ENCODE data around the gene CLPTM1L.

CLPTM1L gene

GRCh38 chr5:1312993-1313833, 31.7 kb downstream of the CLPTM1L start:
- WGBS (ENCODE audit: insufficient coverage, insufficient read length): no CpG with 5 or more reads among the region's 25 CpGs
- Histone ChIP-seq H3K27ac (ENCODE audit: low read length) (no peak overlapping the region), H3K4me3 (ENCODE audit: low read length) (no peak overlapping the region), H3K4me1 (ENCODE audit: control insufficient read depth, insufficient read depth, low read length) (peaks cover 7% of the 10 kb centered on the region; the same call in 1 of the 2 replicates), H3K9me3 (ENCODE audit: control insufficient read depth, insufficient read depth, low read length) (no peaks in the 10 kb centered on the region), H3K36me3 (ENCODE audit: control insufficient read depth, insufficient read depth, low read length) (peaks cover 4% of the 10 kb centered on the region; the same call in 1 of the 2 replicates), H3K27me3 (ENCODE audit: control insufficient read depth, insufficient read depth, low read length) (no peaks in the 10 kb centered on the region)
- DNase-seq (ENCODE audit: low read depth, low spot score): no peak

GRCh38 chr5:1312206-1312605, 32.7 kb downstream of the CLPTM1L start:
- DNase-seq (ENCODE audit: low read depth, low spot score): no peak
- no peak overlapping the region for H3K4me3 ChIP-seq (ENCODE audit: low read length)
- peaks cover 7% of the 10 kb centered on the region; the same call in 1 of the 2 replicates for H3K4me1 ChIP-seq (ENCODE audit: control insufficient read depth, insufficient read depth, low read length)
- no peaks in the 10 kb centered on the region for H3K36me3 ChIP-seq (ENCODE audit: control insufficient read depth, insufficient read depth, low read length)
- no peak overlapping the region for H3K27ac ChIP-seq (ENCODE audit: low read length)
- H3K27me3 ChIP-seq (ENCODE audit: control insufficient read depth, insufficient read depth, low read length): no peaks in the 10 kb centered on the region
- no CpG with 5 or more reads among the region's 7 CpGs for WGBS (ENCODE audit: insufficient coverage, insufficient read length)
- H3K9me3 ChIP-seq (ENCODE audit: control insufficient read depth, insufficient read depth, low read length): no peaks in the 10 kb centered on the region

- Histone ChIP-seq H3K27ac (ENCODE audit: low read length) (no peak overlapping the region), H3K4me1 (ENCODE audit: control insufficient read depth, insufficient read depth, low read length) (peaks cover 6% of the 10 kb centered on the region; the same call in 1 of the 2 replicates), H3K9me3 (ENCODE audit: control insufficient read depth, insufficient read depth, low read length) (no peaks in the 10 kb centered on the region), H3K27me3 (ENCODE audit: control insufficient read depth, insufficient read depth, low read length) (no peaks in the 10 kb centered on the region), H3K4me3 (ENCODE audit: low read length) (no peak overlapping the region), H3K36me3 (ENCODE audit: control insufficient read depth, insufficient read depth, low read length) (no peaks in the 10 kb centered on the region)
- WGBS (ENCODE audit: insufficient coverage, insufficient read length): no CpG with 5 or more reads among the region's 15 CpGs
- no peak for DNase-seq (ENCODE audit: low read depth, low spot score)
These were observed 33.4 kb downstream of the CLPTM1L start for GRCh38 chr5:1311439-1312055.

GRCh38 chr5:1310118-1310517, 34.8 kb downstream of the CLPTM1L start:
- no peaks in the 10 kb centered on the region for H3K27me3 ChIP-seq (ENCODE audit: control insufficient read depth, insufficient read depth, low read length)
- H3K27ac ChIP-seq (ENCODE audit: low read length): no peak overlapping the region
- H3K9me3 ChIP-seq (ENCODE audit: control insufficient read depth, insufficient read depth, low read length): no peaks in the 10 kb centered on the region
- H3K4me1 ChIP-seq (ENCODE audit: control insufficient read depth, insufficient read depth, low read length): 0 out of 2 replicates have a peak, but pooled peaks cover 2% of the 10 kb centered on the region
- DNase-seq (ENCODE audit: low read depth, low spot score): no peak
- no peak overlapping the region for H3K4me3 ChIP-seq (ENCODE audit: low read length)
- WGBS (ENCODE audit: insufficient coverage, insufficient read length): no CpG with 5 or more reads among the region's 7 CpGs
- H3K36me3 ChIP-seq (ENCODE audit: control insufficient read depth, insufficient read depth, low read length): no peaks in the 10 kb centered on the region

GRCh38 chr5:1304033-1304432, 40.9 kb downstream of the CLPTM1L start:
- Histone ChIP-seq H3K36me3 (ENCODE audit: control insufficient read depth, insufficient read depth, low read length) (no peaks in the 10 kb centered on the region), H3K9me3 (ENCODE audit: control insufficient read depth, insufficient read depth, low read length) (no peaks in the 10 kb centered on the region), H3K4me3 (ENCODE audit: low read length) (no peak overlapping the region), H3K27ac (ENCODE audit: low read length) (no peak overlapping the region), H3K4me1 (ENCODE audit: control insufficient read depth, insufficient read depth, low read length) (no peaks in the 10 kb centered on the region), H3K27me3 (ENCODE audit: control insufficient read depth, insufficient read depth, low read length) (no peaks in the 10 kb centered on the region)
- DNase-seq (ENCODE audit: low read depth, low spot score): no peak
- WGBS (ENCODE audit: insufficient coverage, insufficient read length): no CpG with 5 or more reads among the region's 2 CpGs

GRCh38 chr5:1302258-1302657, 42.6 kb downstream of the CLPTM1L start:
- Histone ChIP-seq H3K36me3 (ENCODE audit: control insufficient read depth, insufficient read depth, low read length) (no peaks in the 10 kb centered on the region), H3K4me3 (ENCODE audit: low read length) (no peak overlapping the region), H3K27ac (ENCODE audit: low read length) (no peak overlapping the region), H3K4me1 (ENCODE audit: control insufficient read depth, insufficient read depth, low read length) (no peaks in the 10 kb centered on the region), H3K27me3 (ENCODE audit: control insufficient read depth, insufficient read depth, low read length) (no peaks in the 10 kb centered on the region), H3K9me3 (ENCODE audit: control insufficient read depth, insufficient read depth, low read length) (no peaks in the 10 kb centered on the region)
- DNase-seq (ENCODE audit: low read depth, low spot score): no peak
- WGBS (ENCODE audit: insufficient coverage, insufficient read length): no CpG with 5 or more reads among the region's 2 CpGs

- Histone ChIP-seq H3K9me3 (ENCODE audit: control insufficient read depth, insufficient read depth, low read length) (no peaks in the 10 kb centered on the region), H3K4me3 (ENCODE audit: low read length) (no peak overlapping the region), H3K27me3 (ENCODE audit: control insufficient read depth, insufficient read depth, low read length) (no peaks in the 10 kb centered on the region), H3K27ac (ENCODE audit: low read length) (no peak overlapping the region), H3K36me3 (ENCODE audit: control insufficient read depth, insufficient read depth, low read length) (no peaks in the 10 kb centered on the region), H3K4me1 (ENCODE audit: control insufficient read depth, insufficient read depth, low read length) (peaks cover 3% of the 10 kb centered on the region)
- no peak for DNase-seq (ENCODE audit: low read depth, low spot score)
- no CpG with 5 or more reads among the region's 20 CpGs for WGBS (ENCODE audit: insufficient coverage, insufficient read length)
These were observed 44.3 kb downstream of the CLPTM1L start for GRCh38 chr5:1300581-1301083.

- Histone ChIP-seq H3K36me3 (ENCODE audit: control insufficient read depth, insufficient read depth, low read length) (no peaks in the 10 kb centered on the region), H3K4me1 (ENCODE audit: control insufficient read depth, insufficient read depth, low read length) (peaks cover 4% of the 10 kb centered on the region), H3K27ac (ENCODE audit: low read length) (no peak overlapping the region), H3K4me3 (ENCODE audit: low read length) (no peak overlapping the region), H3K27me3 (ENCODE audit: control insufficient read depth, insufficient read depth, low read length) (no peaks in the 10 kb centered on the region), H3K9me3 (ENCODE audit: control insufficient read depth, insufficient read depth, low read length) (no peaks in the 10 kb centered on the region)
- WGBS (ENCODE audit: insufficient coverage, insufficient read length): no CpG with 5 or more reads among the region's 17 CpGs
- DNase-seq (ENCODE audit: low read depth, low spot score): no peak
These were observed 44.9 kb downstream of the CLPTM1L start for GRCh38 chr5:1299961-1300360.

GRCh38 chr5:1299511-1299850, 45.4 kb downstream of the CLPTM1L start:
- Histone ChIP-seq H3K4me3 (ENCODE audit: low read length) (no peak overlapping the region), H3K27ac (ENCODE audit: low read length) (no peak overlapping the region), H3K36me3 (ENCODE audit: control insufficient read depth, insufficient read depth, low read length) (no peaks in the 10 kb centered on the region), H3K4me1 (ENCODE audit: control insufficient read depth, insufficient read depth, low read length) (peaks cover 4% of the 10 kb centered on the region), H3K9me3 (ENCODE audit: control insufficient read depth, insufficient read depth, low read length) (no peaks in the 10 kb centered on the region), H3K27me3 (ENCODE audit: control insufficient read depth, insufficient read depth, low read length) (no peaks in the 10 kb centered on the region)
- no peak for DNase-seq (ENCODE audit: low read depth, low spot score)
- WGBS (ENCODE audit: insufficient coverage, insufficient read length): no CpG with 5 or more reads among the region's 9 CpGs

- Histone ChIP-seq H3K9me3 (ENCODE audit: control insufficient read depth, insufficient read depth, low read length) (no peaks in the 10 kb centered on the region), H3K27me3 (ENCODE audit: control insufficient read depth, insufficient read depth, low read length) (no peaks in the 10 kb centered on the region), H3K4me3 (ENCODE audit: low read length) (no peak overlapping the region), H3K36me3 (ENCODE audit: control insufficient read depth, insufficient read depth, low read length) (no peaks in the 10 kb centered on the region), H3K27ac (ENCODE audit: low read length) (no peak overlapping the region), H3K4me1 (ENCODE audit: control insufficient read depth, insufficient read depth, low read length) (peaks cover 5% of the 10 kb centered on the region)
- no peak for DNase-seq (ENCODE audit: low read depth, low spot score)
- no CpG with 5 or more reads among the region's 33 CpGs for WGBS (ENCODE audit: insufficient coverage, insufficient read length)
These were observed 46.0 kb downstream of the CLPTM1L start for GRCh38 chr5:1298723-1299510.
